ENCODE results near the gene EOMES.

- TF ChIP-seq CTCF (IDR thresholded peaks at IDR 0.05) (peak in 1 of 3 experiments; percentile 6), POLR2A (IDR thresholded peaks at IDR 0.05; ENCODE audit: low read depth) (no peak), POLR2AphosphoS5 (IDR thresholded peaks at IDR 0.05) (no peak)
Measured at GRCh38 chr3:27728195-27729087, 6.3 kb upstream of the EOMES start.

Measured in esophagus muscularis mucosa (tissue), 3 donors.